Activated CD4-positive, CD25-positive, alpha-beta regulatory T cell treated with anti-CD3 and anti-CD28 coated beads, Interleukin-2, amount 50 U/mL, for 16 hours (primary cell): ENCODE results near the gene STYXL2.

Source experiments
- DNase-seq: peaks from one replicate; pipeline ENCODE4 v3.0.0-alpha.2; 2020; ENCODE audit warnings: low read depth, low spot score

Gene STYXL2

GRCh38 chr1:167077868-167078210 is 16.0 kb upstream of the STYXL2 start:
- no peak for DNase-seq

- no peak for DNase-seq
These were observed 12.2 kb upstream of the STYXL2 start for GRCh38 chr1:167081594-167082156.

GRCh38 chr1:167082511-167083027 is 11.3 kb upstream of the STYXL2 start:
- no peak for DNase-seq

- DNase-seq = no peak
These were observed 10.7 kb upstream of the STYXL2 start for GRCh38 chr1:167083066-167083665.

GRCh38 chr1:167083871-167084270 is 10.0 kb upstream of the STYXL2 start:
- no peak for DNase-seq

- no peak for DNase-seq
These were observed 9.1 kb upstream of the STYXL2 start for GRCh38 chr1:167084757-167085156.

- DNase-seq = no peak
These were observed 7.8 kb upstream of the STYXL2 start for GRCh38 chr1:167086033-167086432.

GRCh38 chr1:167086768-167087167 is 7.1 kb upstream of the STYXL2 start:
- DNase-seq = no peak

- no peak for DNase-seq
These were observed 5.0 kb upstream of the STYXL2 start for GRCh38 chr1:167088746-167089417.

DNA sequence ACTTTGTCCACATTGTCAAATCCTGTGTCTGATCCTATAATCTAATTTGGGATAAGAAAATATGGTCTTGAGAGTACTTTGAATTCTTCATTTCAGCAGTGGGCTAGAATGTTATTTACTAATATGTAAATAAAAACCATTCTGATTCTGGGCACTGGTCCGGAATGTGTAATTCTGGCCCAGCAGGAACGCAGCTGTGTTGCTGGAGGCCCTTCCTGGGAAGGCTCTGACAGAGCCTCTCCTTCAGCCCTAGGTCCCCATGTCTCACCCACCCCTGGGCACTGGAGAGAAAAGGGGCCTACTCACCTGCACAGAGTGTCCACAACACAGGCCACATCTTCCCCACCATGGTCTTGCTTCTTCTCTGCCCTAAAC is 3.9 kb upstream of the STYXL2 start:
- no peak for DNase-seq

DNA sequence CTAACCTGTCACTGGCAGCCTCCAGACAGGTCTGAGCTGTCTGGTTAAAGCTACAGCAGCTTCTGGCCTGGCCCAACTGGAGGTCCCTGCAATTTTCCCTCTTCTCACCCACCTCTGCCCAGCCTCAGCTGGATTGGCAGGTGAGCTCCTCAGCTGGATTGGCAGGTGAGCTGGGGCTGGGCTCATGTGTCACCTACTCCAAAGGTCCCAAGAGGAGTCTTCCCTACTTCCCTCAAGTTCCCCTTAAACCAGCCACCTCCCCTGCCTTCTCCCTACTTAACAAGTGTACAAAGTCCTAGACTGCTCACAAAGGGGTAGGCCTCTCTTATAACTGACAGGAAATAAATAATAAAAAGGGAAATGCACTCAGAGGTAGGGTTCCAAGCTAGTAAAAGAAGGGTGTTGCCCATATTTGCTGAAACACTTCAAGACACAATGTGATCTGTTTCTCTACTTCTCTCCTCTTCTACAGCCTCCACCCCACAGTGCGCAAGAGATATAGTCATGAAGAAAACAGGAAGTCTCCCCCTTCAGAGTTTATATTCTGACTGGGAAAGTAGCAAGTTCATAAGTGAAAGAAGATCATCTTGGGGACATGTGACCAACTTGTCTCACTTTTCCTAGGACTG is 3.4 kb upstream of the STYXL2 start, which contains the start of gene GPA33:
Gene GPA33 (minus strand): TSS at position 64 of the 629 bp plus-strand sequence. CDS start 90 bp downstream, outside the sequence.
- no peak for DNase-seq

DNA sequence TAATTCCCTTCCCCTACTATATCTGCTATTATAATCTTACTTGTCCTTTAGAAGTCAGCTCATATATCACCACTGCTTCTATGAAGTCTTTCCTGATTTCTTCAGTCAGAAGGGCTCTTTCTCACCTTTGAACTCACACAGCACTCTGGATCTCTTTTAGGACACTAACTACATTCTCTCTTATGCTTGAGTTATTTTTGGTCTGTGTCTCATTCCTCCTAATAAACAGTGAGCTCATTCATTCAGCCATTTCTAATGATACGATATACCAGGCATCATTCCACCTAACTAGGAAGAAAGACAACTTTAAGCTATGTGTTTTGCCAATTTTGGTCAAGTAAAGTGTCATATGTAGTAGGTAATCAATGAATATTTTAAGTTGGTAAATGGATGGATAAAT is 1.2 kb upstream of the STYXL2 start:
- no peak for DNase-seq

- DNase-seq = no peak
These were observed 815 bp downstream of the STYXL2 start for GRCh38 chr1:167094690-167095089.

GRCh38 chr1:167095368-167095767 is 1.5 kb downstream of the STYXL2 start:
- no peak for DNase-seq

GRCh38 chr1:167099851-167100250 is 6.0 kb downstream of the STYXL2 start:
- no peak for DNase-seq

DNA sequence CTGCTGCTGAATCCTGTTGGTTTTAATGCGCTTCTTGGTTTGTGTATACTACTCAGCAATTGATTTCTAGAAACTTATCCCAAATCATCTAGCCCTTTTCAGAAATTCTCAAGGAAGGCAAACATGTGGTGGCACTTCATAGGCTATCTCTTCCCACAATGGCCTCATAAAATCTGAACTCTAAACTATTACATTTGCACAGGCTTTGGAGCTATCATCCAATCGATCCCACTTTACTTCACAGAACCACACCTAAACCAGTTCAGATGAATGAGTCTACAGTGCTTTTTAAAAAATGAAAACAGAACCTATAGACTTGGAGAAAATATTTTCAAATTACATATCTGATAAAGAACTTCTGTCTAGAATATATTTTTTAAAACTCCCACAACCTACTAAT is 6.9 kb downstream of the STYXL2 start:
- no peak for DNase-seq

- DNase-seq = no peak
These were observed 7.9 kb downstream of the STYXL2 start for GRCh38 chr1:167101754-167102153.

- no peak for DNase-seq
These were observed 9.2 kb downstream of the STYXL2 start for GRCh38 chr1:167102906-167103573.

DNA sequence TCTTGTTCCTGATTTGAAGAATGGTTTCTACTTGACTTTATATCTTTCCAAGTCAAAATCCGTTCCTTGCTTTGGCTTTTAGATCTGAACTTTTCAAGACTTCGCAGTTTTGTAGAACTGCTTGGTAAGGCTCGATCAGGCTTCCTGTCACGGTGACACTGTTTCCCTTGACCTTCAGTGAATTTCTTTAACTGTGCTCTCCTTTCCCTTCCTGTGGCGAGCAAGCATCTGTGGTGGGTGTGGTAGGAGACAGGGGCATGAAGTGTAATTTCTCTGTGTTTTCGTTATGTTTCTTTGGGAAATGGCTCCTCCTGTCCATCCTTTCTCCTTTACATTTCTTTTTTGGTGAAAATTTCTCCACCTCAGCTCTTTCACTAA is 10.4 kb downstream of the STYXL2 start:
- DNase-seq = no peak

DNA sequence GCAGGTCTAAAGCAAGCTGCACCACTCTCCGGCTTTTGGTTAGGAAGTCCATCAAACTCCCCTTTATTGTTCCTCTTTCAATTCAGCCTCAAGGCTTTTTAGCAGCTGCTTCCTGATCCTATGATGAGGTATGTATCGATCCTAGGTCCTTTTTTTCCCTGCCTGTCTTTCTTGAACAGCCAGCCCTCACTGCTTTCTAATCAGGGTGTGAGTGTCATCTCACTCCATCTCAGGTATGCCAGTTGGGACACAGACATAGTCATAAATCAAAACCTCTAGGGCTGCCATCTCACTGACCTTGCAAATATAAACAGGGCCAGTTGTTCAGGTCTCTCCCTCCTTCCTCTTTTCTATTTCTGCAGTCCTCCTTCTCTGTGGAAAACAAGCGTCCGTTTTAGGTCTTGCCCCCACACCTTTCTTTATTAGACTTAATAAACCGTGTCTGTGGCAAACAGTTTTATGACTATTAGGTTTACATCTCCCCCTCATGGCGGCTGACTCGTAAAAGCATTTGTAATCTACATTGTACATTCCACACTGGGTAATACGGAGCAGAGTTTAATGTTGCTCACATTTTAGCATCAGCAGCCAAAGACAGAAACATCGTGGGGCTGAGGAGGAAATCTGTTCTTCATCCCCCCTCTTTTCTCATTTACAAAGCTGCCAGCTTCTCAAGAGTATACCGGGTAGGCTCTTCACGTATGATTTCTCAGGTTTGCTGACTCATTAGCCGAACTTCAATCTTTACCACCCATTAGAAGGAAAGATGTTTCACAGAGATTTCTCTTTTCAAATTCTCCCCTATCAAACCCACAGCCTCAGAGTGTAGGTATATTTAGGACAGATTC is 11.6 kb downstream of the STYXL2 start:
- DNase-seq = no peak

GRCh38 chr1:167106119-167106461 is 12.2 kb downstream of the STYXL2 start:
- DNase-seq = no peak
